NCI-H510A treated with DMSO at 0.1 percent for 48 hours (cell line): ENCODE data around the gene TNFAIP8L2.
"Not testable (repeated sequence)": the region's sequence is repeated elsewhere in the genome, so short reads cannot be mapped to it uniquely, and the experiment has no call there.

Source experiments
- DNase-seq: peaks from one replicate; lab custom pipeline; 2025; lab: John Stamatoyannopoulos, UW

The TNFAIP8L2 gene

GRCh38 chr1:151189637-151190445 lies 33.4 kb downstream of the TNFAIP8L2 start, which contains the start of gene VPS72:
Gene VPS72 (minus strand): TSS chr1:151190197. CDS start chr1:151190121, 76 bp downstream.
- peak; percentile 94 for DNase-seq

DNA sequence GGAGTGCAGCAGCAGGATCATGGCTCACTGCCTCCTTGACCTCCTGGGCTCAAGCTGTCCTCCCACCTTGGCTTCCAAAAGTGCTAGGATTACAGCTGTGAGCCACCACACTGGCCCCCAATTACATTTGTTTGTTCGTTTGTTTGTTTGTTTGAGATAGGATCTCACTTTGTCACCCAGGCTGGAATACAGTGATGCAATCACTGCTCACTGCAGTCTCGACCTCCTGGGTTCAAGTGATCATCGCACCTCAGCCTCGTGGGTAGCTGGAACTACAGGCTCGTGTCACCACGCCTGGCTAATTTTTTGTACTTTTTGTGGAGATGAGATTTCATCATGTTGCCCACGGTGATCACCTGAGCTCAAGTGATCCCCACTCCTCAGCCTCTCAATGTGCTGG lies 35.6 kb downstream of the TNFAIP8L2 start:
- no peak for DNase-seq

GRCh38 chr1:151193304-151193703 lies 36.9 kb downstream of the TNFAIP8L2 start:
- no peak for DNase-seq

GRCh38 chr1:151193856-151194255 lies 37.4 kb downstream of the TNFAIP8L2 start:
- DNase-seq = no peak

- not testable (repeated sequence) for DNase-seq
Measured at GRCh38 chr1:151194894-151195594, 38.6 kb downstream of the TNFAIP8L2 start.

DNA sequence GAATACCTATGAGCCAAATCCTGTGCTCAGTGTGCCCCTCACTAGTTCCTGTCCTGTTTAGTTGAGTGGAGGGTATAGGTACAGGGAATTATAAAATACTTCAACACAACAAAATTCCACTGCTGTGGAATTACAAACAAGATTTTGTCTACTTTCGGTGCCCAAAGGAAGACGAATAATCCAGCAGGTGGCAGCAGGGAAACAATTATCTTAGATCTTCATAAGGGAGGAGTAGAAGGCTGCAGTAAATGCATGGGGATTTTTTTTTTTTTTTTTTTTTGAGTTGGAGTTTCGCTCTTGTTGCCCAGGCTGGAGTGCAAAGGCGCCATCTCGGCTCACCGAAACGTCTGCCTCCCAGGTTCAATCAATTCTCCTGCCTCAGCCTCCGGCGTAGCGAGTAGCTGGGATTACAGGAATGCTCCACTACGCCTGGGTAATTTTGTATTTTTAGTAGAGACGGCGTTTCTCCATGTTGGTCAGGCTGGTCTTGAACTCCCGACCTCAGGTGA lies 39.9 kb downstream of the TNFAIP8L2 start:
- peak; percentile 83 for DNase-seq

- DNase-seq = peak; percentile 77
Measured at GRCh38 chr1:151197863-151198253, 41.4 kb downstream of the TNFAIP8L2 start.

DNA sequence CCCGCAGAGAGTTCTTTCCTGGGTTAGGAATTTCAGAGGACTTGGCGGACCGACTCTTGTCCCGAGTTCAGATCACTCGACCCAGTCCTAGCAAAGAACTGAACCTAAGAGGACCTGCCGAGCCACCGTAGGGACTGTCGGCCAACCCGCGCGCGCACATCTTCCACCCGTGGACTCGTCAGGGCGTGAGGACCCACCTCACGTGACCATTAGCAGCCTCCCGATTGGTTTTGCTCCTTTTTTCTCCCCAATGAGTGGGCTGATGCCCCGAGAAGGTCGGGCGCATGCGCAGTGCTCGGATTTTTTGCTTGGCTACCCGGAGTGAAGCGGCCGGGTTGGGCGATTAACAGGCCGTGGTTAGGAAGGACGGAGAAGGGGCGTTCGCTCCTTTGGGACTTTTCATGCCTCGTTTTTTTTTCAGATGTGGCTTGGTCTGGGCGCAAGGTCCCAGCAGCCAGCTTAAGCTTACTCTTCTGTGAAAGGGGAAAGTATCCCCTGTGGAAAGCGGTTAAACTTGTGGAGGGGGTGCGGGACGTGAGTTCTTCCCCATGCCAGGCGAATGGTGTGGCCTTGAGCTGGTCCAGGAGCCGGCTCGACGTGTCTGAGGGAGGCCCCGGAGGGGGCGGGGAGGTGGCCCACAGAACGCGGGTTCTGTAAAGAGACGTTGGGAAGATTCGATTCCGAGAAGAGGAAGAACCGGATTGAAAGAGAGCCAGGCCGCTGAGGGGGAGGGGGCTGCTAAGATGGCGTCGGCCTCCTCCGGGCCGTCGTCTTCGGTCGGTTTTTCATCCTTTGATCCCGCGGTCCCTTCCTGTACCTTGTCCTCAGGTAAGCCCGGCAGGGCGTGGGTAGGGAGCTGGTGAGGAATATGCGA lies 42.0 kb downstream of the TNFAIP8L2 start, which contains the start of gene PIP5K1A:
Gene PIP5K1A, plus strand, starts transcription at position 299 of the 874 bp plus-strand sequence. Its CDS starts 445 bp downstream, at position 744.
- peak; percentile 90 for DNase-seq

- no peak for DNase-seq
Measured at GRCh38 chr1:151199873-151200581, 43.6 kb downstream of the TNFAIP8L2 start.

DNA sequence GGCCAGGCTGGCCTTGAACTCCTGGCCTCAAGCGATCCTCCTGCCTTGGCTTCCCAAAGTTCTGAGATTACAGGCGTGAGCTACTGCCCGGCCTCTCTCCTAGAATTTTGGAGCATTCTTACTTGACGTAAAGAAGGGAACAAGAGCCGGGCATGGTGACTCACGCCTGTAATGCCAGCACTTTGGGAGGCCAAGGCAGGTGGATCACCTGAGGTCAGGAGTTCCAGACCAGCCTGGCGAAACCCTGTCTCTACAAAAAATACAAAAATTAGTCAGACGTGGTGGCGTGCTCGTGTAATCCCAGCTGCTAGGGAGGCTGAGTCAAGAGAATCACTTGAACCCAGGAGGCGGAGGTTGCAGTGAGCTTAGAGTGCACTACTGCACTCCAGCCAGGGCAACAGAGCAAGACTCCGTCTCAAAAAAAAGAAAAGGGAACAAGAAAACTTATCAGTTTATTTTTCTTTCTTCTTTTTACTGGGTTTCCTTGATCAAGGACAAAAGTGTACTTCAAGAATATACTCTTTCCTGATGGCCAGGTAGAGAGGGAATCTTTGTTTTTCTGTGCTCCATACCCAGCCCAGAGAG lies 49.0 kb downstream of the TNFAIP8L2 start:
- DNase-seq = not testable (repeated sequence)
